ENCODE data around the gene RAB28. TPM values are rescaled to one million over a fixed set of nuclear protein-coding genes. Genes with fewer than 3 reads are reported as not detected.

RAB28 gene
- 15.5 and 18.9 TPM in 2 replicates for total RNA-seq

GRCh38 chr4:13484122-13484748 is at the start of gene RAB28:
Gene RAB28, minus strand, starts transcription at chr4:13484340.

Other genes starting within 250 kb of the RAB28 start
- gene NKX3-2, start 60.2 kb upstream of the RAB28 start, total RNA-seq = 0.28 TPM in 1 of 2 replicates, not detected in the other
- gene BOD1L1, start 143.4 kb upstream of the RAB28 start, total RNA-seq = 25.9 and 29.9 TPM in 2 replicates

Data from regular cardiac myocyte (primary cell).